ENCODE results near the gene NENF. TPM values are rescaled to one million over a fixed set of nuclear protein-coding genes. Genes with fewer than 3 reads are reported as not detected.

NENF gene
- total RNA-seq, 1 donor from 2014 or later = 35.8 TPM

DNA sequence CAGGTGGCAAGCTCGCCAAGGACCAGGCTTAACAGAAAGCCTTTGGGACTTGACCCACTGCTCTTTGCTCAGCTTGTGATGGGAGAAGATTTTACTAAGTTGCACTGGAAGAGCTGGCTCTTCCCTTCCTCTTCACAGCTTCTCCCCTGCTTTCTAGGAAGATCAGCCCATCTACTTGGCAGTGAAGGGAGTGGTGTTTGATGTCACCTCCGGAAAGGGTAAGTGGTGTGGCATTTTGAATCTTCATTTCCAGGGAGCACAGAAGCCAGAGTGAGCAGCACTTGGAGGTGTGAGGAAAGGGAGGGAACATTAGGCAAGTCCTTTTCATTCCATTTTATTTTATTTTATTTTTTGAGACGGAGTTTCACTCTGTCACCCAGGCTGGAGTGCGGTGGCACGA is 9.7 kb downstream of the NENF start:
- no peaks in the 10 kb centered on the region for H3K27me3 ChIP-seq (ENCODE audit: control insufficient read depth, insufficient read depth, low read length)
- H3K36me3 ChIP-seq (ENCODE audit: control insufficient read depth, insufficient read depth, low read length) = no peaks in the 10 kb centered on the region
- DNase-seq (ENCODE audit: low read depth) = no peak
- TF ChIP-seq, protein P1, sequence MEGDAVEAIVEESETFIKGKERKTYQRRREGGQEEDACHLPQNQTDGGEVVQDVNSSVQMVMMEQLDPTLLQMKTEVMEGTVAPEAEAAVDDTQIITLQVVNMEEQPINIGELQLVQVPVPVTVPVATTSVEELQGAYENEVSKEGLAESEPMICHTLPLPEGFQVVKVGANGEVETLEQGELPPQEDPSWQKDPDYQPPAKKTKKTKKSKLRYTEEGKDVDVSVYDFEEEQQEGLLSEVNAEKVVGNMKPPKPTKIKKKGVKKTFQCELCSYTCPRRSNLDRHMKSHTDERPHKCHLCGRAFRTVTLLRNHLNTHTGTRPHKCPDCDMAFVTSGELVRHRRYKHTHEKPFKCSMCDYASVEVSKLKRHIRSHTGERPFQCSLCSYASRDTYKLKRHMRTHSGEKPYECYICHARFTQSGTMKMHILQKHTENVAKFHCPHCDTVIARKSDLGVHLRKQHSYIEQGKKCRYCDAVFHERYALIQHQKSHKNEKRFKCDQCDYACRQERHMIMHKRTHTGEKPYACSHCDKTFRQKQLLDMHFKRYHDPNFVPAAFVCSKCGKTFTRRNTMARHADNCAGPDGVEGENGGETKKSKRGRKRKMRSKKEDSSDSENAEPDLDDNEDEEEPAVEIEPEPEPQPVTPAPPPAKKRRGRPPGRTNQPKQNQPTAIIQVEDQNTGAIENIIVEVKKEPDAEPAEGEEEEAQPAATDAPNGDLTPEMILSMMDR (IDR thresholded peaks at IDR 0.05; ENCODE audit: insufficient read depth, low read length, poor library complexity, severe bottlenecking) = no peak
- no peak overlapping the region for H3K4me3 ChIP-seq (ENCODE audit: low read depth, low read length)

DNA sequence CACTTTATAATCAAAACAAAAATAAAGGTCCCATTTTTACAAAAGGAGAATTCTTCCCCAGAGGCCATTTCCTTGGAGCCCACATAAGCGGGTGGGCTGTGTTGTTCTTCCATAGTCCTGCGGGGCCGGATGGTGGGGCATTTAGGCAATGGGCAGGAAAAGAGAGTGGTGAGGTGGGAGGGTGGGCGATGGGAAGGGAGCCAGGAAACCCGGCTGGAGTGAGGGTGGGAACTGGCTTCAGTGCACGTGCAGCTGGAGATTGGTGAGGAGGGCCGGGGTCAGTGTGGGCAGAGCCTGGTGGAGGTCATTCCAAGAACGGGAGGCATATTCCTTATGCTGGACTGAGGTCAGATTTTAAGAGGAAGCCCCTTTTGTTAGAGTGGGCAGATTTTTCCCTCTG is 13.6 kb downstream of the NENF start:
- no peak overlapping the region for H3K4me3 ChIP-seq (ENCODE audit: low read depth, low read length)
- no peaks in the 10 kb centered on the region for H3K36me3 ChIP-seq (ENCODE audit: control insufficient read depth, insufficient read depth, low read length)
- no peak for DNase-seq (ENCODE audit: low read depth)
- TF ChIP-seq, protein P1 (IDR thresholded peaks at IDR 0.05; ENCODE audit: insufficient read depth, low read length, poor library complexity, severe bottlenecking) = no peak
- H3K27me3 ChIP-seq (ENCODE audit: control insufficient read depth, insufficient read depth, low read length) = no peaks in the 10 kb centered on the region

DNA sequence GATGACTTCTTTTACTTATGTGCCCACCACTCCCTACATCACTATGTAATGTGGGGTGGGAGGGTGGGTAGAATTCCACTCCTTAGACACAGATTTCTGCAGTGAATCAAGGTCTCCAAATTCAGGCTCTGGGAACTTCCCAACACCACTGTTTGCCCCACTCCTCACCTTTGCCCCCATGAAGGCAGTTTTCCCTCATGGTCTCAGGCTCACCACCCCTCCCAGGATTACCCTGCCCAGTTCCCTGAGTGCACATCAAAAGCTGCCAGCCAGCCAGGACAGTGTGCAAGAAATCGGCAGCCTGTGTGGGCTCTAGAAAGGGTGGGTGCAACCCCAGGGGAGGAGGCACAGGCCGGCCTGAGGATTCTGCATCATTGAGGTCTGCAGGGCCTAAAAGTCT is 14.8 kb downstream of the NENF start:
- no peak for DNase-seq (ENCODE audit: low read depth)
- H3K27me3 ChIP-seq (ENCODE audit: control insufficient read depth, insufficient read depth, low read length) = no peaks in the 10 kb centered on the region
- H3K36me3 ChIP-seq (ENCODE audit: control insufficient read depth, insufficient read depth, low read length) = no peaks in the 10 kb centered on the region
- TF ChIP-seq, protein P1 (IDR thresholded peaks at IDR 0.05; ENCODE audit: insufficient read depth, low read length, poor library complexity, severe bottlenecking) = no peak
- H3K4me3 ChIP-seq (ENCODE audit: low read depth, low read length) = no peak overlapping the region

DNA sequence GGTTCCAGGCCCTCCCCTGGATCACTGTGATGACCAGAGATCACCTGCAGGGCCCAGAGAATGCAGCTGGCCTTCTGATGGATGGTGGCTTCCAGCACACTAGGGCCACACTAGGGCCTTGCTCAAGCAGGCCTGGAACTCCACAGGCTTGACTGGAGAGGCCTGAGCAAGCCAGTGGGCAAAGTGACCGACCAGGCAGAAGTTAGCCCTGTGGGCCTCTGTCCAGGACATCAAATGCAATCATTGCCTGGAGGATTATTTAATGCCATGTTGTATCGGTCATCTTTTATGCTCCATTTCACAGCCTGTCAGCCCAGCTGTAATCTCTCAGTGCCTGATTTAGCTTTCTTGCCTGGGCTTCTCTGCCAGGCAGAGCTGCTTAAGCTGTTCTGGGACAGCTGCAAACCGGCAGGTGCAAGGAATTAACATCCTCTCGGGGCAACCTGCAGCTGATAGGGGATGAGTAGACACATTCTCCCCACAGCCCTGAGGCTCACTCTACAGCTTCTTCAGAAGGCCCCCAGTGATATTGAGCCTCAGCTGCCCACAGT is 17.7 kb downstream of the NENF start:
- Histone ChIP-seq H3K36me3 (ENCODE audit: control insufficient read depth, insufficient read depth, low read length) (no peaks in the 10 kb centered on the region), H3K4me3 (ENCODE audit: low read depth, low read length) (no peak overlapping the region), H3K27me3 (ENCODE audit: control insufficient read depth, insufficient read depth, low read length) (no peaks in the 10 kb centered on the region)
- DNase-seq (ENCODE audit: low read depth) = no peak
- TF ChIP-seq, protein P1 (IDR thresholded peaks at IDR 0.05; ENCODE audit: insufficient read depth, low read length, poor library complexity, severe bottlenecking) = no peak

DNA sequence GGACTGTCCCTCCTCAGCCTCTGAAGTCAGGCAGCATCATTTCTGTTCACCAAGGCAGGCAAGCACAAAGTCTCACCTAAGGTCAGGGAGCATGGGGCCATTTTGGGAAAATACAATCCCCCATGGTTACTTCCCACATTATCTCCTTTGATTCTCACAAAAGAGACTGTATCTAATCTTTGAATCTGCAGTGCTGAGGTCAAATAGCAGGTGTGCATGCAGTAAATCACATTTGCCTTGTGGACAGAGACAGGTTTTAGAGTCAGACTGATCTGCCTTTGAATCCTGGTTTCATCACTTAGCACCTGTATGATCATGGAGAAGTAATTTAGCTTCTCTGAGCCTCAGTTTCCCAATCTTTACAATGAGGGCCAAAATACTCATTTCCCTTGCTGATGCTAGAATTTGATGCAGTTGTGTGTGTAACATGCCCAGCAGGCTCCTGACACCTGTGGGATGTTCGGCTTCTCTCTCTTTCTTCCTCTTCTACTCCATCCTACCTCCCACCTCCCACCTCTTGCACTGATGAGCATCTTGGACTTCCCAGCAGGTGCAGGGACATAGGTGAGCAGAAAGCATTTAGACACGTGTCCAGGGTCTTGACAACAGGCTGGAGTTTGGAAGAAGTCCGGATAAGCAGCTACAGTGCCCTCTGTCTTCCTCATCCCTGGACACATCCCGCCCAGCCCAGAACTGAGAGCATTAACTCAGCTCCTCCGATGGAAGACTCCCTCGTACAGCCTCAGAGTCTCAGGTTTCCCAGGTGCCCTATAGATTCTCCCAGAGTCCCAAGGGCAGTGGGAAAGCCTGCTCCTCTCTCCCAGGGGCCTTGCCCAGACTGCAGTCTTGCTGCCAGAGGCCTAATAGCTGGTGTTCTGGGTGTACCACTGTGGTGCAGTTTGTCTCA is 18.9 kb downstream of the NENF start:
- no peak for DNase-seq (ENCODE audit: low read depth)
- H3K27me3 ChIP-seq (ENCODE audit: control insufficient read depth, insufficient read depth, low read length) = no peaks in the 10 kb centered on the region
- TF ChIP-seq, protein P1 (IDR thresholded peaks at IDR 0.05; ENCODE audit: insufficient read depth, low read length, poor library complexity, severe bottlenecking) = no peak
- H3K4me3 ChIP-seq (ENCODE audit: low read depth, low read length) = no peak overlapping the region
- H3K36me3 ChIP-seq (ENCODE audit: control insufficient read depth, insufficient read depth, low read length) = no peaks in the 10 kb centered on the region

Data from kidney epithelial cell (primary cell).